HG03378 (cell line): ENCODE data around the gene DNAAF3.
"Not testable (repeated sequence)": the region's sequence is repeated elsewhere in the genome, so short reads cannot be mapped to it uniquely, and the experiment has no call there.

Source experiments
- ATAC-seq: cut with Tn5 transposase; IDR thresholded peaks from one replicate; pipeline ENCODE4 v1.9.1; 2021; ENCODE audit warnings: mild to moderate bottlenecking, moderate library complexity; ENCODE audit not compliant: unreplicated experiment

Gene DNAAF3

GRCh38 chr19:55155784-55156183, 10.6 kb downstream of the DNAAF3 start:
- not testable (repeated sequence) for ATAC-seq

GRCh38 chr19:55153652-55154264, 12.7 kb downstream of the DNAAF3 start:
- ATAC-seq, result no peak

- ATAC-seq, result no peak
Observed at GRCh38 chr19:55152017-55152416, 14.4 kb downstream of the DNAAF3 start.

DNA sequence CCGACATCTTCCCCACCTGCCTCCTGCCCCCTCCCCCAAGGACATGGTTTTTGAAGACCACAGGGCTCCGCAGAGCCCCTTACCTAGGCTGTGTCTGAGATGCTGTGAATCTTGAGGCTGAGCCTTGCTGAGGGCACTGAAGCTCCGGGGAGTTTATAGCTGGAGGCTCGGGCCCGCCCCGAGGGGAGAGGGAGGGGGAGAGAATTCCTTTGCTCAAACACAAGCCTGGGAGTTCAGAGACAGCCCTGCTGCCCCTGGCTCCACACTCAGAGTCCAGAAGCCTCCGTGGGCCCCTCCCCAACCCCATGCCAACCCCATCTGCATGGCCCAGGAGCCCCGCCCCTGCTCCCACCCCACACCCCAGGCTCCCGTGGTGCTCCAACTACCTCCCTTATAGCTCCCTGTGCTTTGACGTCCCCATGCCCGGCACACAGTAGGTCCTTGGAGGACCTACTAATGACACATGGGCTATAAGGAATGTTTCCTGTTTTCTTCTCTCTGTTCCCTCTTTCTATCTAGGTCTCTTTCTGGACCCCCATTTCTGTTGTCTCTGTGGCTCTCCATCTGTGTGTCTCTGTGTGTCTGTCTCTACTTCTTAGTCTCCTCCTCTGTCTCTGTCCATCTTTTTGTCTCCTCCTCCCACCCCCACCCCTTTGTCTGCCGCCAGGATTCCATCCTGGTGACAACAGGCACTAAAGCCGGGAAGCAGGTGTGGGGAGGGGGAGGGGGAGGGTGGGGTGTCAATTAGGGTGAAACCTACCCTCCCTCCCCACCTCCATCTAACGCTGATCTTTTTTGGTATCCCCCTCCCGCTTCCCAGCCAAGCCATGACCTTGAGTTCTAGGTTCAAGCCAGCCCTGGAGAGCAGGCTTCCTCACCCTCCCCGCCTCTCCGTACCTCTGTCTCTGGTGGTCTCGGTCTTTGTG, 17.1 kb downstream of the DNAAF3 start, which contains the start of gene TNNT1:
Gene TNNT1 (minus strand): TSS at position 129 of the 926 bp plus-strand sequence. CDS start 2,049 bp downstream, outside the sequence.
- no peak for ATAC-seq

GRCh38 chr19:55147545-55148251, 18.7 kb downstream of the DNAAF3 start:
- no peak for ATAC-seq

- ATAC-seq, result no peak
Observed at GRCh38 chr19:55146705-55147273, 19.6 kb downstream of the DNAAF3 start.

GRCh38 chr19:55146078-55146704, 20.2 kb downstream of the DNAAF3 start:
- ATAC-seq, result no peak

- ATAC-seq, result no peak
Observed at GRCh38 chr19:55145232-55145631, 21.2 kb downstream of the DNAAF3 start.

GRCh38 chr19:55141696-55142095, 24.7 kb downstream of the DNAAF3 start:
- ATAC-seq, result no peak

GRCh38 chr19:55137915-55138314, 28.5 kb downstream of the DNAAF3 start:
- no peak for ATAC-seq

- ATAC-seq, result no peak
Observed at GRCh38 chr19:55136399-55137102, 29.9 kb downstream of the DNAAF3 start.

GRCh38 chr19:55134736-55135135, 31.7 kb downstream of the DNAAF3 start:
- ATAC-seq, result no peak

GRCh38 chr19:55133639-55134444, 32.6 kb downstream of the DNAAF3 start:
- no peak for ATAC-seq

DNA sequence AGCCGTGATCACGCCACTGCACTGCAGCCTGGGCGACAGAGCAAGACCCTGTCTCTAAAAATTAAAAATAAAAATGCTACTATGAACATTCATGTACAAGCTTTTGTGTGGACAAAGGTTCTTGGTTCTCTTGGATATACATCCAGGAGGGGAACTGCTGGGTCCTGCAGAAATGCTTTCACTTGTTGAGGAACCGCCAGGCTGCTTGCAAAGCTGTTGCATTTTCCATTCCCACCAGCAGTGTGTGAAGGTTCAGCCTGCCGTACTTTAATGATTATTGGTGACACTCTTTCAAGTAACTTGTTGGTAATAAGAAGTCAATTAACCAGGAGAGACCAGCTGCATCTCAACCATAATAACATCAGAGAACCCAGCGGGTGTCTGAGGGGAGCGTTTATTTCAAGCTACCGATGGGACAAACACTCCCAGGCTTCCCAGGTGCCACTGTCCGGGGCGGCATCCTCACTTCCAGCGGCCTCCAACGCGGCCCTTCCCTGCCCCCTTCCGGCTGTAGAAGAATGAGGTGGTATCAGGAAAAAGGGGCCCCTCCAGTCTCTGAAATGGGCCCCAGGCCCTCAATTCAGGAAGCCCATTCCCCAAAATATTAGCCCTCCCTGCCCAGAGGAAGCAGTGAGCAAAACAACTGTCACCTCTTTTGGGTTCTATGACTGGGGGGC, 33.8 kb downstream of the DNAAF3 start:
- no peak for ATAC-seq

DNA sequence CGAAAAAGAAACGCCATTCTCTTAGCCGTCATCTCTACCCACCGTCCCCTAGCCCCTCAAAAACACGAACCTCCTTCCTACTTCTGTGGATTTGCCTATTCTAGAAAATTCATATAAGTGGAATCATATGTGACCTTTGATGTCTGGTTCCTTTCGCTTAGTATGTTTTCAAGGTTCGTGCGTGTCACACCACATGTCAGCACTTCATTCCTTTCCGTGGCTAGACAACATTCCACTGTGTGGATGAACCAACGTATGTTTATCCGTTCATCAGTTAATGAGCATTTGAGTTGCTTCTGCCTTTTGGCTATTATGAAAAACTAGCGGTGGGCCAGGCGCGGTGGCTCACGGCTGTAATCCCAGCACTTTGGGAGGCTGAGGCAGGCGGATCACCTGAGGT, 35.0 kb downstream of the DNAAF3 start:
- no peak for ATAC-seq

- no peak for ATAC-seq
Observed at GRCh38 chr19:55119053-55119452, 47.4 kb downstream of the DNAAF3 start.

DNA sequence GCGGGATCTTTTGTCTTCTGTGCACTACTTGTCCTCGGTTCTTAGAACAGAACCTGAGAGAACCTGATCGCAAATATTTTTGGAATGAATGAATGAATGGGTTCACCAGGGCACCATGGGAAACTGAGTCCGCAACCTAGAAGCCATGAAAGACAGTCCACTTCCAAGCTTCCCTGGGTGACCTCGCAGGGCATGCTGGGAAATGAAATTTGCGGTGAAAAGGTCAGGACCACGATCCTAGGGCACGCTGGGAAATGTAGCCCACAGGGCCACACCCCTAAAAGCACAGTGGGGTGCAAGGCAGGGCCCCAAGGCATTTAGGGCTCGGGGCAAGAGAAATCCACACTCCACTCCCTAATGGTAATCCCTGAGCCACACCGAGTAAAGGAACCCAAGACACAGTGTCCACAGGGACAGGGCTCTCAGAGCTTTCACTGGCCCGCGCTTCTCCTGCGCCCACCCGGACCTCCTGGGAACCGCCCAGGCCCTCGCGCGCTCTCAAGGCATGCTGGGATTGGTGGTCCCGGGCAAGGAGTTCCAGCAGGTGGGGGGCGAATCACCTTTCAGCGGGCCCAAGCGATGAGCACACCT, 47.9 kb downstream of the DNAAF3 start:
- ATAC-seq, result no peak

DNA sequence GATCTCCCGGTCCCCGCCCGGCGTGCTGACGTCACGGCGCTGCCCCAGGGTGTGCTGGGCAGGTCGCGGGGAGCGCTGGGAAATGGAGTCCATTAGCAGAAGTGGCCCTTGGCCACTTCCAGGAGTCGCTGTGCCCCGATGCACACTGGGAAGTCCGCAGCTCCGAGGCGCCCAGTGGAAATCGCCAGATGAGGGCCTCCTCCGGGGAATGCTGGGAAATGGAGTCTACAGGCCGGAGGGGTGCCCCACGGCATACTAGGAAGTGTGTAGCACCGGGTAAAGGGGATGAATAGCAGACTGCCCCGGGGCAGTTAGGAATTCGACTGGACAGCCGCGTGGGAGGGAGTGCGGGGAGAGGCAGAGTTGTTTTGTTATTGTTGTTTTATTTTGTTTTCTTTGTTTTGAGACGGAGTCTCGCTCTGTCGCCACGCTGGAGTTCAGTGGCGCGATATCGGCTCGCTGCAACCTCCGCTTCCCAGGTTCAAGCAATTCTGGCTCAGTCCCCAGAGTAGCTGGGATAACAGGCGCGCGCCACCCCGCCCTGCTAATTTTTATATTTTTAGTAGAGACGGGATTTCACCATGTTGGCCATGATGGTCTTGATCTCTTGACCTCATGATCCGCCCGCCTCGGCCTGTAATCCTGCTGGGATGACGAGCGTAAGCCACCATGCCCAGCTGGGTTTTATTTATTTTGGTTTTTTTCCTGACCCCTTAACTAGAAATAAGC, 48.6 kb downstream of the DNAAF3 start:
- peak; percentile 80 for ATAC-seq
